ENCODE measurements around the gene RAP1A.
"Not testable (repeated sequence)": the region's sequence is repeated elsewhere in the genome, so short reads cannot be mapped to it uniquely, and the experiment has no call there.

RAP1A gene

DNA sequence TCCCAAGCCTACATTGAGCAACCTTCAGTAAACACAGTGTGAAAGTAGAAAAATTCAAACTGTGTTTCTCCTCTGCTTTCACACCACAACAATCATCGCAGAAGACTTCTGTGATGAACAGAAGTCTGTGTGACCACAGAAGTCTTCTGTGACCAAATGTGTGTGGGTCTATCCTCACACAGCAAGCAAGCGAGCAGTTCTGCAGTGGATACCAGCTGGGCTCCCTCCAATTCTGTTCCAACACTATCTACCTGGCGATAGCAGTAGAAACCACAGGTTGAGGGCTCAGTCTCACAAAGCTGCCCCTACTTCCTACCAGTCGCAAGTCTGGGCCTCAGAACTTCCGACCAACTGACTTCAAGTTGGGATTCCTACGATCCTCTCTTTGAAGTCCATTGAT lies 21.0 kb upstream of the RAP1A start:
- Histone ChIP-seq H3K4me1 (ENCODE audit: control insufficient read depth, insufficient read depth, low read length) (no peaks in the 10 kb centered on the region), H3K27ac (ENCODE audit: low read depth, low read length) (no peak overlapping the region), H3K4me3 (ENCODE audit: low read depth, low read length) (no peak overlapping the region), H3K27me3 (ENCODE audit: control insufficient read depth, insufficient read depth, low read length) (no peaks in the 10 kb centered on the region), H3K9ac (ENCODE audit: low read depth, low read length) (no peak overlapping the region), H3K36me3 (ENCODE audit: control insufficient read depth, insufficient read depth, low read length) (no peaks in the 10 kb centered on the region), H3K9me3 (ENCODE audit: control insufficient read depth, insufficient read depth, low read length) (no peaks in the 10 kb centered on the region)

DNA sequence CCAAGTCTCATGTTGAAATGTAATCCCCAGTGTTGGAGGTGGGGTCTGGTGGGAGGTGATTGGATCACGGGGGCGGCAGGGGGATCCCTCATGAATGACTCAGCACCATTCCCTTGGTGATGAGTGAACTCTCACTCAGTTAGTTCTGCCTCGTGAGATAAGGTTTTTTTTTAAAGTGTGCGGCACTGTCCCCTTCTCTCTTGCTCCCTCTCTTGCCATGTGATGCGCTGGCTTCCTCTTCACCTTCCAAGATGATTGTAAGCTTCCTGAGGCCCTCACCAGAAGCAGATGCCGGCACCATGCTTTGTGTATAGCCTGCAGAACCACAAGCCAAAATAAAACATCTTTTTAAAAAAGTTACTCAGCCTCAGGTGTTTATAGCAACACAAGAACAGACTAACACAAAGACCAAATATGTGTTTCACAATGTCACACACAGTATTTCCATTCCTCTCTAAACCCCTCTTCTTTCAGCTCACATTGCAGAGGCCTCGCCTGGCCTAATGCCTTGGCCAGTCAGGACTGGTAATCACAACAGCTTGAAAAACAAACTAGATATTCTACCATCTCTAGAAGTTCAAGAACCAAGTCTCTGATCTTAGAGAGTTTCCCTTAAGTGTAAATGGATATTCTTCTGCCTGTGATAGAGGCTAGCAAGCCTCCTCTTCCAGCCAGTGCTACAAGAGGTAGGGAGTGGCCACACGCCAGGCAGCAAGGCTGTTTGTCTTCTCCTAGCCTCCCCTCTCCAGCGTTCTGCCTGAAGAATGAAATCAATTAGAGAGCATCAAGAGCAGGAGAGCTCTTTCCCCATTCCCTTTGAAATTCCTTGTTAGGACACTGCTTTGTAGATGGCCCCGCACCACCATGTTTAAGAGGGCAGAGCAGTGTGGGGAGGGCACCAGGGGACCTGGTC lies 19.6 kb upstream of the RAP1A start:
- Histone ChIP-seq H3K9ac (ENCODE audit: low read depth, low read length) (no peak overlapping the region), H3K4me3 (ENCODE audit: low read depth, low read length) (no peak overlapping the region), H3K27ac (ENCODE audit: low read depth, low read length) (no peak overlapping the region), H3K4me1 (ENCODE audit: control insufficient read depth, insufficient read depth, low read length) (no peaks in the 10 kb centered on the region), H3K9me3 (ENCODE audit: control insufficient read depth, insufficient read depth, low read length) (no peaks in the 10 kb centered on the region), H3K27me3 (ENCODE audit: control insufficient read depth, insufficient read depth, low read length) (no peaks in the 10 kb centered on the region), H3K36me3 (ENCODE audit: control insufficient read depth, insufficient read depth, low read length) (no peaks in the 10 kb centered on the region)

DNA sequence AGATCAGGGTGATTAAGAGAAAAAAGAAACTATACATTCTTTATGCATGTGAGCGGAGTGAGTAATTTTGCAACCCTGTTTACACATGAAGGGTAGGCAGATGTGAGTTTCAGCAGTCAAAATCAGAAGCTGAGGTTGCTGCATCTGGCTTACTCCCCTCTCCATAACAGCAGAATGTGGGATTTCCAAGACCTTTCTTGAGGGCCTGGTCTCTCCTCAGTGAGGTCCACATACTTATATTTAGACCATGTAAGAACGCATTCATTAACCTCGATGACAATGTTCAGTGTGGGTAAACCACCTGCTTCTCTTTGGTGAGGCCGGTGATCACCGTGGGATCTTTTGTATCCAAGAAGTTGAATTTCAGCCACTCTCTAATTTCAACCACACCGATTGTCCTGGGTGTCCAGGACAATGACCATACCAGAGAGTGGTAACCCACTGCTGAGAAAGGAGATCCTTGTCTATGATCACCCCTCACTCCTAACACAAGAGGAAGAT lies 18.7 kb upstream of the RAP1A start:
- H3K27me3 ChIP-seq (ENCODE audit: control insufficient read depth, insufficient read depth, low read length), result no peaks in the 10 kb centered on the region
- H3K9ac ChIP-seq (ENCODE audit: low read depth, low read length), result no peak overlapping the region
- H3K4me3 ChIP-seq (ENCODE audit: low read depth, low read length), result no peak overlapping the region
- H3K27ac ChIP-seq (ENCODE audit: low read depth, low read length), result no peak overlapping the region
- no peaks in the 10 kb centered on the region for H3K36me3 ChIP-seq (ENCODE audit: control insufficient read depth, insufficient read depth, low read length)
- H3K9me3 ChIP-seq (ENCODE audit: control insufficient read depth, insufficient read depth, low read length), result no peaks in the 10 kb centered on the region
- no peaks in the 10 kb centered on the region for H3K4me1 ChIP-seq (ENCODE audit: control insufficient read depth, insufficient read depth, low read length)

DNA sequence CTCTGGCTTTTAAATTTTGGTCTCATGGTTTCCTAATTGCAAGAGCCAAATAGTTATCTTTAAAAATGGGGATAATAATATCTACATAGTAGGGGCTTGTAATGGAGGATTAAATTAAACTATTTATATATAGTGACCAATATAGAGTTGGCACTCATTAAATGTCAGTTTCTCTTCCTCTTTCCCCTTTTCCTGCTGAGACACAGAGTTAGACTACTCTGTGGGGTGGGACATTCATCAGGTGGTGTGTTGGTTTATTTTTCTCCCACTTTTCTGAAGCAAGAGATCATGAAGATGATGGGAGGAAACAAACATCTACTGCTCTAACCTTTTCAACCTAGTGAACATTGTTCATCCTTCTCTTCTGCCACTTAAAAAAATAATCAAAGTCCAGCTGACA lies 17.3 kb upstream of the RAP1A start:
- no peak overlapping the region for H3K27ac ChIP-seq (ENCODE audit: low read depth, low read length)
- no peaks in the 10 kb centered on the region for H3K4me1 ChIP-seq (ENCODE audit: control insufficient read depth, insufficient read depth, low read length)
- H3K36me3 ChIP-seq (ENCODE audit: control insufficient read depth, insufficient read depth, low read length), result no peaks in the 10 kb centered on the region
- no peaks in the 10 kb centered on the region; the same call in 1 of the 2 replicates for H3K9me3 ChIP-seq (ENCODE audit: control insufficient read depth, insufficient read depth, low read length)
- no peaks in the 10 kb centered on the region for H3K27me3 ChIP-seq (ENCODE audit: control insufficient read depth, insufficient read depth, low read length)
- no peak overlapping the region for H3K9ac ChIP-seq (ENCODE audit: low read depth, low read length)
- H3K4me3 ChIP-seq (ENCODE audit: low read depth, low read length), result no peak overlapping the region

DNA sequence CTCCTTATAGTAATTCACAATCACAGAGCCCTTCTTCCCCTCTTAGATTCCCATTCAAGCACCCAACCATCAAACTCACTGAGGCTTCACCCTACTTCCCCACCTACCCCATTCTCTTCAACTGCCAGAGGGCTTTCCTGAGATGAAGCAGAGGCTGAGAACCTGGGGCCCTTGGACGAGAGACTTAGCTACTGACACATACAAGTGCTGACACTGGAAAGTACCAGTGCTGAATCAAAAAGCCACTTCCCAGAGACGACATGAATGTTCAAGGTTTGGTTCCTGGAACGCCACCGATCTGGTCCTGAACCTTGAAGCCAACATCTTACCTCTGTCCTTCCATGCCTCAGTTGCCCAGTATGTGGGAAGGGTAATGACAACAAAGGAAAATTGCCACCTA lies 16.6 kb upstream of the RAP1A start:
- Histone ChIP-seq H3K4me3 (ENCODE audit: low read depth, low read length) (no peak overlapping the region), H3K9ac (ENCODE audit: low read depth, low read length) (no peak overlapping the region), H3K4me1 (ENCODE audit: control insufficient read depth, insufficient read depth, low read length) (no peaks in the 10 kb centered on the region)

DNA sequence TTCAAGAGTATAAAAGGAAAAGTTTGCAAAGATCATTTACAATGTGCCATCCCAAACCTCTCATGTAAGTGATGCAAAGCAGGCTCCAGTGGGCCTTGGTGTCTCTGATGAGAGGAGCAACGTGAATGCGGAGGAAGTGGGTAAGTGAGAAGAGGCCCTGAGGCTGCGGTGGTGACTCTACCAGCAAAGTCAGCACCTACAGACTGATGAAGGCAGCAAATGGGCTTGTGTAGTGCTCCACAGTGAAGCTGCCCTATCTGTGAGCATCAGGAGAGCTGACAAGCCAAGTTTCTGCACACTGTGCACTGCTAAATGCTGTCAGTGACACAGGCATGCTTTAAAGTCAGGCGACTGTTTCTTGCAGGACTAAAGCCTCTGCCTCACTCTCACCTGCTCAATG lies 15.6 kb upstream of the RAP1A start:
- no peak overlapping the region for H3K27ac ChIP-seq (ENCODE audit: low read depth, low read length)
- no peak overlapping the region for H3K4me3 ChIP-seq (ENCODE audit: low read depth, low read length)
- H3K4me1 ChIP-seq (ENCODE audit: control insufficient read depth, insufficient read depth, low read length), result no peaks in the 10 kb centered on the region
- H3K36me3 ChIP-seq (ENCODE audit: control insufficient read depth, insufficient read depth, low read length), result no peaks in the 10 kb centered on the region
- H3K9me3 ChIP-seq (ENCODE audit: control insufficient read depth, insufficient read depth, low read length), result peaks cover 4% of the 10 kb centered on the region; the same call in 1 of the 2 replicates
- H3K27me3 ChIP-seq (ENCODE audit: control insufficient read depth, insufficient read depth, low read length), result no peaks in the 10 kb centered on the region
- no peak overlapping the region for H3K9ac ChIP-seq (ENCODE audit: low read depth, low read length)

More for the DNA sequence above, 16.6 kb upstream of the RAP1A start:
- Histone ChIP-seq H3K27ac (ENCODE audit: low read depth, low read length) (no peak overlapping the region), H3K9me3 (ENCODE audit: control insufficient read depth, insufficient read depth, low read length) (no peaks in the 10 kb centered on the region; the same call in 1 of the 2 replicates), H3K27me3 (ENCODE audit: control insufficient read depth, insufficient read depth, low read length) (no peaks in the 10 kb centered on the region), H3K36me3 (ENCODE audit: control insufficient read depth, insufficient read depth, low read length) (no peaks in the 10 kb centered on the region)

DNA sequence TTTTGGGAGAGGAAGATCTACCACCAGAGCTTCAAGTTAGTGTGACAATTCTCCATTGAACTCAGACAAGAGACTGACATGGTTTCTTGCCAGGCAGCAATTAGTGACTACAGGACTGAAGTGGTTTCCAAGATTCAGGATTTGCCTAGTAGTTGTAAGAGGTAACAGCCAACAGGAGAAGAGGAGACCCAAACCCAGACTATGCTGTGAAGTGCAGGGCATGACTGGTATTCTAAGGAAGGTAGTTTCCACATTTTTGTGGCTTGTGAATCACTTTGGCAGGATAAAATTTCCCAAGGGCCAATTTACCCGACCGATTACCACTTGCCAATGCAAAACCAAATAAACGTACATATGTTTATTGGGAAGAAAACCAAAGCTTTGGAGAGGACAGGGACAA lies 14.7 kb upstream of the RAP1A start:
- peaks cover 6% of the 10 kb centered on the region; the same call in 1 of the 2 replicates for H3K9me3 ChIP-seq (ENCODE audit: control insufficient read depth, insufficient read depth, low read length)
- no peaks in the 10 kb centered on the region for H3K36me3 ChIP-seq (ENCODE audit: control insufficient read depth, insufficient read depth, low read length)
- H3K4me1 ChIP-seq (ENCODE audit: control insufficient read depth, insufficient read depth, low read length), result no peaks in the 10 kb centered on the region
- H3K27me3 ChIP-seq (ENCODE audit: control insufficient read depth, insufficient read depth, low read length), result no peaks in the 10 kb centered on the region
- no peak overlapping the region for H3K4me3 ChIP-seq (ENCODE audit: low read depth, low read length)
- H3K27ac ChIP-seq (ENCODE audit: low read depth, low read length), result no peak overlapping the region
- no peak overlapping the region for H3K9ac ChIP-seq (ENCODE audit: low read depth, low read length)

DNA sequence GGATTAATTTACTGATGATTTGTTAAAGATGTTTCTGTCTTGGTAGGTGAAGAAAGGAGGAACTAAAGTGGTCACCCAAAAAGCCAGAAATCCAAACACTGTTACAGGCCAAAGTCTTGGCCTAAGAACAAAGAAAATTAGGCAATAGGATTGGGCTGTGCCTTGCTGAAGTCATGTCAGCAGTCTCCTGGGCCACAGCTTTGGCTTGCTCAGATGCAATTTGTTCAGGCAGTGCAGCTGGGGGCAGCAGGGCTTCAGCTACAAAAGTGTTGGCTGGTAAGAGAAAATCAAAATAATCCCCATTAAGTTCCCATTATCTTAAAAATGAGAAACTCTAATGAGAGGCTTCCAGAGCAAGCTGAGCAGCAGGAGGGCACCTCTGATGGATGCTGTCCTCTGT lies 14.0 kb upstream of the RAP1A start:
- Histone ChIP-seq H3K9me3 (ENCODE audit: control insufficient read depth, insufficient read depth, low read length) (peaks cover 6% of the 10 kb centered on the region; the same call in 1 of the 2 replicates), H3K27me3 (ENCODE audit: control insufficient read depth, insufficient read depth, low read length) (no peaks in the 10 kb centered on the region), H3K4me1 (ENCODE audit: control insufficient read depth, insufficient read depth, low read length) (no peaks in the 10 kb centered on the region), H3K4me3 (ENCODE audit: low read depth, low read length) (no peak overlapping the region), H3K27ac (ENCODE audit: low read depth, low read length) (no peak overlapping the region), H3K36me3 (ENCODE audit: control insufficient read depth, insufficient read depth, low read length) (no peaks in the 10 kb centered on the region), H3K9ac (ENCODE audit: low read depth, low read length) (no peak overlapping the region)

DNA sequence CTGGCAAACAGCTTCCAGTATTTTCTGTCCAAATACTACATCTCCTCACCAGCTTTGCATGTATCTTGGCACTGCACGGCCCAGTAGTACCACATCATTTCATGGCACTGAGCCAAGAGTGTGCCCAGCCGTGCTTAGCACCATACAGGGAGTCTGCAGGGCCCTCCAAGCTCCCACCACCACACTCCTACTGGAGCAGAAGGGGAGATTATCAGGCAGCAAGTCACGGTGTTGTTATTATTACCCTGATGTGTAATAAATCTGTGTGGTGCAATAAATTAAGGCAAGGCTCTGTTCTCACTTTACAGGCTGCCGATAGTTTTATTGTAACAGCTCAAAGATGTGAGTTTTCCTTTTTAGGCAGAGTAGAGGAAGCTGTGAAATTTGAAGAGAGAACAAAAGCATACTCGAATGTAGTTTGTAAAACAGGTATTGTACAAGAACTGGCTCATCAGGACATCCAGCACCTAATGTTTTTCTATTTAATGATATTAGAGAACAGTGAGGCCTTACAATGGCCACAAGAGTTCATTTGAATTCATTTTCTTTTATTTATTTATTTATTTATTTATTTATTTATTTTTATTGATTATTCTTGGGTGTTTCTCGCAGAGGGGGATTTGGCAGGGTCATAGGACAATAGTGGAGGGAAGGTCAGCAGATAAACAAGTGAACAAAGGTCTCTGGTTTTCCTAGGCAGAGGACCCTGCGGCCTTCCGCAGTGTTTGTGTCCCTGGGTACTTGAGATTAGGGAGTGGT lies 13.0 kb upstream of the RAP1A start:
- not testable (repeated sequence) for H3K4me3 ChIP-seq (ENCODE audit: low read depth, low read length); H3K4me1 ChIP-seq (ENCODE audit: control insufficient read depth, insufficient read depth, low read length); H3K9ac ChIP-seq (ENCODE audit: low read depth, low read length); H3K9me3 ChIP-seq (ENCODE audit: control insufficient read depth, insufficient read depth, low read length); H3K27me3 ChIP-seq (ENCODE audit: control insufficient read depth, insufficient read depth, low read length); H3K27ac ChIP-seq (ENCODE audit: low read depth, low read length); H3K36me3 ChIP-seq (ENCODE audit: control insufficient read depth, insufficient read depth, low read length)

DNA sequence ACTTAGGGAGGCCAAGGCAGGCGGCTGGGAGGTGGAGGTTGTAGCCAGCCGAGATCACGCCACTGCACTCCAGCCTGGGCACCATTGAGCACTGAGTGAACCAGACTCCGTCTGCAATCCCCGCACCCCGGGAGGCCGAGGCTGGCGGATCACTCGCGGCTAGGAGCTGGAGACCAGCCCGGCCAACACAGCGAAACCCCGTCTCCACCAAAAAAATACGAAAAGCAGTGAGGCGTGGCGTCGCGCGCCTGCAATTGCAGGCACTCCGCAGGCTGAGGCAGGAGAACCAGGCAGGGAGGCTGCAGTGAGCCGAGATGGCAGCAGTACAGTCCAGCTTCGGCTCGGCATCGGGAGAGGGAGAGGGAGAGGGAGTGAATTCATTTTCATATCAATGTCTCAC lies 11.1 kb upstream of the RAP1A start:
- H3K4me1 ChIP-seq (ENCODE audit: control insufficient read depth, insufficient read depth, low read length); H3K36me3 ChIP-seq (ENCODE audit: control insufficient read depth, insufficient read depth, low read length); H3K27me3 ChIP-seq (ENCODE audit: control insufficient read depth, insufficient read depth, low read length); H3K9ac ChIP-seq (ENCODE audit: low read depth, low read length); H3K9me3 ChIP-seq (ENCODE audit: control insufficient read depth, insufficient read depth, low read length); H3K4me3 ChIP-seq (ENCODE audit: low read depth, low read length); H3K27ac ChIP-seq (ENCODE audit: low read depth, low read length): not testable (repeated sequence)

DNA sequence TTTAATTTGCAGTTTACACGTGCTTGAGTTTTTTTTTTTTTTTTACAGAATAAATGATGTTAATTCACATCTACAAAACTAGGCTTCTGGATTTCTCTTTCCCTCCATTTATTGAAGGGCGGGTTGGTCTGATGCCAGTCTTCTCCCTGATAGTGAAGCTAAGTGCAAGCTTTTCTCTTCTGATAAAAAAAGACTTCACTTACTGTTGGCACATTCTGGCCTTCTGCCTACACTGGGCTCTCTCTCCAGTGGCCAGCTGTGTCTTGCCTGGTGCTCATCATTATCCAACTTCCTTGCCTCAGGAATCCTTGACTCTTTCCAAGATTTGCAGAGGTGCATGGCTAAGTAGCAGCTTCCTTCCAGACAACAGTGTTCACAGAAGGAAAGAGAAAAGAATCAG lies 7.6 kb upstream of the RAP1A start:
- H3K36me3 ChIP-seq (ENCODE audit: control insufficient read depth, insufficient read depth, low read length), result no peaks in the 10 kb centered on the region
- no peak overlapping the region for H3K4me3 ChIP-seq (ENCODE audit: low read depth, low read length)
- no peaks in the 10 kb centered on the region for H3K27me3 ChIP-seq (ENCODE audit: control insufficient read depth, insufficient read depth, low read length)
- peaks cover 6% of the 10 kb centered on the region; the same call in 1 of the 2 replicates for H3K9me3 ChIP-seq (ENCODE audit: control insufficient read depth, insufficient read depth, low read length)
- H3K4me1 ChIP-seq (ENCODE audit: control insufficient read depth, insufficient read depth, low read length), result no peaks in the 10 kb centered on the region
- no peak overlapping the region for H3K9ac ChIP-seq (ENCODE audit: low read depth, low read length)
- H3K27ac ChIP-seq (ENCODE audit: low read depth, low read length), result no peak overlapping the region
